PC-3 (cell line): ENCODE data around the gene SNAPC2. TPM values are rescaled to one million over a fixed set of nuclear protein-coding genes. Genes with fewer than 3 reads are reported as not detected.

Source experiments
- ATAC-seq: fragments of 200-7000 bp; cut with Tn5 transposase; 2 replicates; pipeline ENCODE4 v1.9.1; 2020; ENCODE audit warnings: mild to moderate bottlenecking, moderate library complexity
- Bru-seq: library from RNA; stranded (reverse); fragments of 400-500 nt; gene quantifications from one replicate; lab custom pipeline; 2021; lab: Mats Ljungman, UMichigan
- BruChase-seq, 2 experiments: library from RNA; stranded (reverse); fragments of 400-500 nt; gene quantifications; one replicate each; lab custom pipeline; 2021; lab: Mats Ljungman, UMichigan
- BruUV-seq: library from RNA; stranded (reverse); fragments of 400-500 nt; replicated peaks from 2 replicates; lab custom pipeline; 2021; lab: Mats Ljungman, UMichigan
- CTCF ChIA-PET: fragments of 300-600 bp; sonication (Branson Sonifier 250); formaldehyde crosslinking; loops from one replicate; lab custom pipeline; 2022; ENCODE audit warnings: antibody characterized with exemption; lab: Charles Lee
- POLR2A ChIA-PET: fragments of 300-600 bp; sonication (Branson Sonifier 250); formaldehyde crosslinking; loops from one replicate; lab custom pipeline; 2022; ENCODE audit warnings: antibody characterized with exemption; ENCODE audit not compliant: unreplicated experiment; lab: Charles Lee
- DNase-seq: peaks from one replicate; pipeline ENCODE4 v3.0.0-alpha.2; 2015
- H2AFZ ChIP-seq: fragments of 300-600 bp; sonication (generic); 2 replicates; pipeline ENCODE4 v1.6.0; 2016; ENCODE audit warnings: antibody characterized with exemption, low read length
- H3F3A ChIP-seq: fragments of 300-600 bp; sonication (generic); one replicate; pipeline ENCODE4 v1.6.0; 2017; ENCODE audit warnings: antibody characterized with exemption, low read length, control low read depth, mild to moderate bottlenecking; ENCODE audit not compliant: unreplicated experiment
- H3K27ac ChIP-seq: fragments of 300-600 bp; sonication (generic); 2 replicates; pipeline ENCODE4 v1.5.1; 2016; ENCODE audit warnings: mild to moderate bottlenecking, low read length
- H3K27me3 ChIP-seq: fragments of 300-600 bp; sonication (generic); 2 replicates; pipeline ENCODE4 v1.6.1; 2016; ENCODE audit warnings: low read length, mixed read lengths
- H3K36me3 ChIP-seq: fragments of 300-600 bp; sonication (generic); 2 replicates; pipeline ENCODE4 v1.6.1; 2016; ENCODE audit warnings: low read depth, mixed run types, low read length, mixed read lengths
- H3K4me1 ChIP-seq: fragments of 300-600 bp; sonication (generic); 2 replicates; pipeline ENCODE4 v1.5.1; 2016; ENCODE audit warnings: low read length; ENCODE audit not compliant: insufficient read depth
- H3K4me2 ChIP-seq: fragments of 300-600 bp; sonication (generic); 2 replicates; pipeline ENCODE4 v1.6.0; 2016; ENCODE audit warnings: low read length
- H3K4me3 ChIP-seq: fragments of 300-600 bp; sonication (generic); 2 replicates; pipeline ENCODE4 v1.5.1; 2016; ENCODE audit warnings: mild to moderate bottlenecking, low read length, mixed read lengths
- H3K79me2 ChIP-seq: fragments of 300-600 bp; sonication (generic); 2 replicates; pipeline ENCODE4 v1.6.1; 2017; ENCODE audit warnings: low read length, mixed read lengths
- H3K9ac ChIP-seq: fragments of 300-600 bp; sonication (generic); 2 replicates; pipeline ENCODE4 v1.6.0; 2016; ENCODE audit warnings: mild to moderate bottlenecking, low read length
- H3K9me2 ChIP-seq: fragments of 300-600 bp; sonication (generic); replicated peaks from 2 replicates; pipeline ENCODE4 v1.6.1; 2016; ENCODE audit warnings: mixed run types, low read length, mixed read lengths
- H3K9me3 ChIP-seq: fragments of 300-600 bp; sonication (generic); 2 replicates; pipeline ENCODE4 v1.6.1; 2016; ENCODE audit warnings: low read length, mixed read lengths
- H4K20me1 ChIP-seq: fragments of 300-600 bp; sonication (generic); 2 replicates; pipeline ENCODE4 v1.6.1; 2016; ENCODE audit warnings: low read length, mixed read lengths
- CTCF ChIP-seq: fragments of 300-600 bp; sonication (generic); conservative IDR thresholded peaks from 2 replicates; pipeline ENCODE4 v1.5.1; 2017; ENCODE audit warnings: antibody characterized with exemption, low read depth, mild to moderate bottlenecking, low read length
- EZH2 ChIP-seq: fragments of 300-600 bp; sonication (generic); IDR thresholded peaks from one replicate; pipeline ENCODE4 v1.6.1; 2017; ENCODE audit warnings: antibody characterized with exemption, mild to moderate bottlenecking, low read length; ENCODE audit not compliant: unreplicated experiment
- EZH2phosphoT487 ChIP-seq: fragments of 300-600 bp; sonication (generic); IDR thresholded peaks from 2 replicates; pipeline ENCODE4 v1.6.1; 2018; ENCODE audit warnings: mild to moderate bottlenecking, antibody characterized with exemption, low read length, borderline replicate concordance
- intact Hi-C: fragments of 100-400 bp; cut with micrococcal nuclease; formaldehyde crosslinking; loops from 2 replicates; pipeline ENCODE4 v1.9.0; 2023
- long read RNA-seq: library from polyadenylated mRNA; unstranded; transcript quantifications from one replicate; pipeline ENCODE4 v2.0.0, GENCODE V29; 2021; ENCODE audit not compliant: unreplicated experiment
- total RNA-seq: library from RNA; depleted of rRNA; stranded (reverse); fragments of >200 nt; gene quantifications from 2 replicates; pipeline ENCODE4 v1.2.3, GENCODE V29; 2014; rRNA removed

The SNAPC2 gene, protein sequence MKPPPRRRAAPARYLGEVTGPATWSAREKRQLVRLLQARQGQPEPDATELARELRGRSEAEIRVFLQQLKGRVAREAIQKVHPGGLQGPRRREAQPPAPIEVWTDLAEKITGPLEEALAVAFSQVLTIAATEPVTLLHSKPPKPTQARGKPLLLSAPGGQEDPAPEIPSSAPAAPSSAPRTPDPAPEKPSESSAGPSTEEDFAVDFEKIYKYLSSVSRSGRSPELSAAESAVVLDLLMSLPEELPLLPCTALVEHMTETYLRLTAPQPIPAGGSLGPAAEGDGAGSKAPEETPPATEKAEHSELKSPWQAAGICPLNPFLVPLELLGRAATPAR
- total RNA-seq = 40.1 and 61.7 TPM in 2 replicates
- Bru-seq, nascent RNA = percentile 73 among the genes with signal in this experiment
- percentile 95 among the genes with signal in this experiment for BruChase-seq, experiment 1, labeled RNA remaining after a 6-hour chase
- percentile 88 among the genes with signal in this experiment for BruChase-seq, experiment 2, labeled RNA remaining after a 2-hour chase
- long read RNA-seq, transcript SNAPC2-201 (5 exons, 1,542 nt) = major isoform, 64 of 161 reads
- long read RNA-seq, transcript SNAPC2-206 (5 exons, 1,413 nt) = minor isoform, 46 of 161 reads
- long read RNA-seq, partial matches to known transcripts = 35 of 161 reads
- long read RNA-seq, other reads (novel, unspliced or antisense) = 16 of 161 reads

DNA sequence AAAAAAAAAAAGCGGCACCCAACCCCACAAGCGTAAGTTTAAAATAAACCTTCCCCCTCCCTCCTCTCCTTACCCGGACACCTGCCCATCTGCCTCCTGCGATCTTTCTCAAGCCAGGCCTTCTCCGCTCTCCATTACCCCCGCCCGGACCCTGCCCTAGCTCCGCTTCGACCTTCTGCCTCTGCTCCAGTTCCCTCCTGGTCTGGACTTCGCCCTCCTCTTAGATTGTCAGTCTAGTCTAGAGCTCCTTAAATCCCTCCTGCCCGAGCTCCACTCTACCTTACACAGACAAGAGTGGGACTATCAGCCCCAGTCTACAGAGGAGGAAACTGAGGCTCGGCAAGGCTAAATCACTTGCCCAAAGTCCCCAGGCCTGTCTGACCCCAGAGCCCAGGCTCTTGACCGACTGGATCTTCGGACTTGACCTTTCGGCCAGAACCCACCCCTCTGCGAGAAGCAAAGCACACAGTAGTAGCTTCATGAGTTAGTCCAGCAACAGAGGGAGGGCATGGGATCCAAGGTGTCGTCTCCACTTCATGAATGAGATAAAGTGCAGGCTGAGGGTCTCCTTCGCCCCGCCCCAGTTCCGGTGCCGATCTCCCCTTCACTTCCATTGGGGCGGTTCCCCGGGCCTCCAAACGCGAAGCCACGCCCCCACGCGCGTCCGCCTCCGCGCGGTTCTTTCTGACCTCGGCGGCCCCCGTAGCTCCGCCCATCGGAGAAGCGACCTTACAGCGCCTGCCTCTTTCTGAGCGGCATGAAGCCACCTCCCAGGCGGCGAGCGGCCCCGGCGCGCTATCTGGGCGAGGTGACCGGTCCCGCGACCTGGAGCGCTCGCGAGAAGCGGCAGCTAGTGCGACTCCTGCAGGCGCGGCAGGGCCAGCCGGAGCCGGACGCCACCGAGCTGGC is at the start of gene SNAPC2:
Gene SNAPC2, plus strand, starts transcription at position 729 of the 909 bp plus-strand sequence. Its CDS starts 29 bp downstream, at position 758.
- POLR2A ChIA-PET = interaction anchor here (0.6 to 1.5 kb wide), 12 partner anchors 9 to 525 kb away, joined by 3 to 26 read pairs (median 4); partner anchors contain the start of genes LRRC8E, MAP2K7 and TIMM44
- TSS peak; percentile 27 for BruUV-seq

GRCh38 chr19:7870571-7871436 is 49.3 kb upstream of the SNAPC2 start:
- CTCF ChIA-PET = no interaction called here
- H3K9me3 ChIP-seq = no peaks in the 10 kb centered on the region
- peak overlapping the region; percentile 70 for H3K4me2 ChIP-seq
- H3K79me2 ChIP-seq = no peaks in the 10 kb centered on the region
- peaks cover 10% of the 10 kb centered on the region for H3F3A ChIP-seq
- TF ChIP-seq EZH2phosphoT487 (no peak), CTCF (no peak), EZH2 (no peak)
- DNase-seq (peak; percentile 97), ATAC-seq (peak; percentile 4)
- no peaks in the 10 kb centered on the region for H3K27me3 ChIP-seq
- H2AFZ ChIP-seq = peak overlapping the region; percentile 65; the same call in 1 of the 2 replicates
- peak overlapping the region; percentile 16 for H3K27ac ChIP-seq
- H3K9ac ChIP-seq = no peak overlapping the region
- no peaks in the 10 kb centered on the region for H3K36me3 ChIP-seq
- H4K20me1 ChIP-seq = no peaks in the 10 kb centered on the region
- POLR2A ChIA-PET = no interaction called here
- H3K9me2 ChIP-seq = no peaks in the 10 kb centered on the region
- intact Hi-C loops = no loop called here
- TSS peak; percentile 22 for BruUV-seq
- peaks cover 24% of the 10 kb centered on the region for H3K4me1 ChIP-seq
- H3K4me3 ChIP-seq = peak overlapping the region; percentile 31; the same call in 1 of the 2 replicates

More for the DNA sequence above, at the start of gene SNAPC2:
- peaks cover 9% of the 10 kb centered on the region; the same call in 1 of the 2 replicates for H3K79me2 ChIP-seq
- H3K4me3 ChIP-seq = peak within 1 kb of the TSS; percentile 87
- H3K4me1 ChIP-seq = peaks cover 33% of the 10 kb centered on the region
- DNase-seq (peak; percentile 93), ATAC-seq (peak; percentile 52)
- H3K27ac ChIP-seq = peak within 1 kb of the TSS; percentile 77
- peak within 1 kb of the TSS; percentile 88 for H2AFZ ChIP-seq
- no peak for TF ChIP-seq EZH2phosphoT487
- TF ChIP-seq EZH2 = no peak
- no peak for TF ChIP-seq CTCF
- peak within 1 kb of the TSS; percentile 89 for H3K4me2 ChIP-seq
- H3K9ac ChIP-seq = peak within 1 kb of the TSS; percentile 67
- no peaks in the 10 kb centered on the region for H3F3A ChIP-seq
- CTCF ChIA-PET = interaction anchor here (0.6 to 2.6 kb wide), 7 partner anchors 9 to 323 kb away, joined by 3 to 19 read pairs (median 7); partner anchors contain the start of genes MAP2K7 and TIMM44
- no peaks in the 10 kb centered on the region for H3K9me3 ChIP-seq
- H3K9me2 ChIP-seq = no peaks in the 10 kb centered on the region
- H3K27me3 ChIP-seq = no peaks in the 10 kb centered on the region
- H3K36me3 ChIP-seq = no peaks in the 10 kb centered on the region; the same call in 1 of the 2 replicates
- 0 out of 2 replicates have a peak, but pooled peaks cover 4% of the 10 kb centered on the region for H4K20me1 ChIP-seq
- intact Hi-C loops = loop anchor here (1.0 to 2.0 kb wide), 2 partner anchors 17 to 51 kb away; partner anchors contain the start of gene MAP2K7
